ENCODE results near the gene UMOD. TPM values are rescaled to one million over a fixed set of nuclear protein-coding genes. Genes with fewer than 3 reads are reported as not detected.

UMOD gene
- polyA plus RNA-seq, 1 donor (not counting 4 experiments of a cell fraction or from before 2014, with no cell fraction given) = not detected

GRCh38 chr16:20380782-20381181 lies 28.3 kb upstream of the UMOD start:
- Histone ChIP-seq H3K4me2 (ENCODE audit: control insufficient read depth, extremely low read depth, insufficient read depth, low read depth, low read length) (no peak overlapping the region), H3K79me2 (ENCODE audit: control insufficient read depth, insufficient read depth, low read length) (no peaks in the 10 kb centered on the region), H3K9me1 (ENCODE audit: control insufficient read depth, extremely low read depth, insufficient read depth, low read length) (no peaks in the 10 kb centered on the region), H3K9me3 (ENCODE audit: control insufficient read depth, low read depth, low read length) (no peaks in the 10 kb centered on the region), H2AFZ (ENCODE audit: control insufficient read depth, low read length) (no peak overlapping the region), H3K36me3 (ENCODE audit: control insufficient read depth in 2 of 2, extremely low read depth in 1 of 2, insufficient read depth in 2 of 2, low read length in 2 of 2) (no peaks in the 10 kb centered on the region), H3K4me1 (ENCODE audit: control insufficient read depth, extremely low read depth, insufficient read depth, low read length) (no peaks in the 10 kb centered on the region), H3K9ac (ENCODE audit: control insufficient read depth, extremely low read depth, insufficient read depth, low read length) (no peak overlapping the region), H3K4me3 (ENCODE audit: control insufficient read depth in 2 of 3, extremely low read depth in 1 of 3, insufficient read depth in 2 of 3, low read depth in 1 of 3, low read length in 3 of 3) (no peak overlapping the region), H3K27ac (ENCODE audit: control insufficient read depth, insufficient read depth, low read length) (no peak overlapping the region), H4K20me1 (ENCODE audit: control insufficient read depth, extremely low read depth, insufficient read depth, low read length) (no peaks in the 10 kb centered on the region), H3K27me3 (ENCODE audit: control insufficient read depth, extremely low read depth, insufficient read depth, low read length) (no peaks in the 10 kb centered on the region)
- dilution Hi-C loops (cut with MboI; ENCODE audit: extremely low pct_ligation_motif_present, low sequenced_read_pairs) = no loop called here
- DNase-seq (ENCODE audit: low read depth, low spot score) (no peak), FAIRE-seq (no peak)
- no peak for TF ChIP-seq EZH2 (IDR thresholded peaks at IDR 0.05; ENCODE audit: low read length)
- TF ChIP-seq, protein P1, sequence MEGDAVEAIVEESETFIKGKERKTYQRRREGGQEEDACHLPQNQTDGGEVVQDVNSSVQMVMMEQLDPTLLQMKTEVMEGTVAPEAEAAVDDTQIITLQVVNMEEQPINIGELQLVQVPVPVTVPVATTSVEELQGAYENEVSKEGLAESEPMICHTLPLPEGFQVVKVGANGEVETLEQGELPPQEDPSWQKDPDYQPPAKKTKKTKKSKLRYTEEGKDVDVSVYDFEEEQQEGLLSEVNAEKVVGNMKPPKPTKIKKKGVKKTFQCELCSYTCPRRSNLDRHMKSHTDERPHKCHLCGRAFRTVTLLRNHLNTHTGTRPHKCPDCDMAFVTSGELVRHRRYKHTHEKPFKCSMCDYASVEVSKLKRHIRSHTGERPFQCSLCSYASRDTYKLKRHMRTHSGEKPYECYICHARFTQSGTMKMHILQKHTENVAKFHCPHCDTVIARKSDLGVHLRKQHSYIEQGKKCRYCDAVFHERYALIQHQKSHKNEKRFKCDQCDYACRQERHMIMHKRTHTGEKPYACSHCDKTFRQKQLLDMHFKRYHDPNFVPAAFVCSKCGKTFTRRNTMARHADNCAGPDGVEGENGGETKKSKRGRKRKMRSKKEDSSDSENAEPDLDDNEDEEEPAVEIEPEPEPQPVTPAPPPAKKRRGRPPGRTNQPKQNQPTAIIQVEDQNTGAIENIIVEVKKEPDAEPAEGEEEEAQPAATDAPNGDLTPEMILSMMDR (optimal IDR thresholded peaks at IDR 0.05 in 1 of 3, IDR thresholded peaks at IDR 0.05 in 1 of 3, conservative IDR thresholded peaks at IDR 0.05 in 1 of 3; ENCODE audit: extremely low read depth in 1 of 3, insufficient read depth in 2 of 3, low read length in 3 of 3) = no peak

- no peak overlapping the region for H3K4me2 ChIP-seq (ENCODE audit: control insufficient read depth, extremely low read depth, insufficient read depth, low read depth, low read length)
- H2AFZ ChIP-seq (ENCODE audit: control insufficient read depth, low read length) = no peak overlapping the region
- dilution Hi-C loops (cut with MboI; ENCODE audit: extremely low pct_ligation_motif_present, low sequenced_read_pairs) = no loop called here
- TF ChIP-seq, protein P1 (optimal IDR thresholded peaks at IDR 0.05 in 1 of 3, IDR thresholded peaks at IDR 0.05 in 1 of 3, conservative IDR thresholded peaks at IDR 0.05 in 1 of 3; ENCODE audit: extremely low read depth in 1 of 3, insufficient read depth in 2 of 3, low read length in 3 of 3) = no peak
- no peak for TF ChIP-seq EZH2 (IDR thresholded peaks at IDR 0.05; ENCODE audit: low read length)
- no peaks in the 10 kb centered on the region for H4K20me1 ChIP-seq (ENCODE audit: control insufficient read depth, extremely low read depth, insufficient read depth, low read length)
- no peaks in the 10 kb centered on the region for H3K79me2 ChIP-seq (ENCODE audit: control insufficient read depth, insufficient read depth, low read length)
- FAIRE-seq (no peak), DNase-seq (ENCODE audit: low read depth, low spot score) (no peak)
- H3K9me1 ChIP-seq (ENCODE audit: control insufficient read depth, extremely low read depth, insufficient read depth, low read length) = no peaks in the 10 kb centered on the region
- H3K9ac ChIP-seq (ENCODE audit: control insufficient read depth, extremely low read depth, insufficient read depth, low read length) = no peak overlapping the region
- no peaks in the 10 kb centered on the region for H3K4me1 ChIP-seq (ENCODE audit: control insufficient read depth, extremely low read depth, insufficient read depth, low read length)
- no peak overlapping the region for H3K27ac ChIP-seq (ENCODE audit: control insufficient read depth, insufficient read depth, low read length)
- H3K4me3 ChIP-seq (ENCODE audit: control insufficient read depth in 2 of 3, extremely low read depth in 1 of 3, insufficient read depth in 2 of 3, low read depth in 1 of 3, low read length in 3 of 3) = no peak overlapping the region
- H3K36me3 ChIP-seq (ENCODE audit: control insufficient read depth in 2 of 2, extremely low read depth in 1 of 2, insufficient read depth in 2 of 2, low read length in 2 of 2) = no peaks in the 10 kb centered on the region
- H3K27me3 ChIP-seq (ENCODE audit: control insufficient read depth, extremely low read depth, insufficient read depth, low read length) = no peaks in the 10 kb centered on the region
- H3K9me3 ChIP-seq (ENCODE audit: control insufficient read depth, low read depth, low read length) = no peaks in the 10 kb centered on the region
These were observed 24.7 kb upstream of the UMOD start for GRCh38 chr16:20377181-20377580.

Measured in keratinocyte (primary cell).